C4-2B (cell line): Measurements from ENCODE around the gene CSAD.

ENCODE experiments used
- CTCF ChIP-seq: fragments of 450-650 bp; conservative IDR thresholded peaks from 2 replicates; pipeline ENCODE4 v1.5.1; 2017; ENCODE audit warnings: mild to moderate bottlenecking
- ZFX ChIP-seq: fragments of 450-650 bp; IDR thresholded peaks from 2 replicates; pipeline ENCODE4 v1.6.1; 2017

- TF ChIP-seq CTCF (no peak), ZFX (no peak)
These were observed 66.8 kb downstream of the CSAD start for GRCh38 chr12:53113951-53114350.
